H9 (cell line): Measurements from ENCODE around the gene THSD4. TPM values are rescaled to one million over a fixed set of nuclear protein-coding genes. Genes with fewer than 3 reads are reported as not detected.

ENCODE experiments used
- DNase-seq: peaks from one replicate; pipeline ENCODE4 v3.0.0-alpha.2; 2017
- H2AFZ ChIP-seq: one replicate; pipeline ENCODE4 v1.6.1; 2013; ENCODE audit warnings: mild to moderate bottlenecking, low read length, control low read depth, moderate library complexity
- H2AK5ac ChIP-seq: 2 replicates; pipeline ENCODE4 v1.6.1; 2013; ENCODE audit warnings: low read length, control low read depth, mixed read lengths; ENCODE audit not compliant: insufficient read length
- H2BK120ac ChIP-seq: one replicate; pipeline ENCODE4 v1.6.1; 2013; ENCODE audit warnings: low read depth, mild to moderate bottlenecking, low read length, control low read depth, inconsistent platforms; ENCODE audit not compliant: poor library complexity, severe bottlenecking
- H2BK12ac ChIP-seq: 2 replicates; pipeline ENCODE4 v1.6.1; 2013; ENCODE audit warnings: low read length, control low read depth, mixed read lengths, low read depth; ENCODE audit not compliant: insufficient read length
- H2BK15ac ChIP-seq: 2 replicates; pipeline ENCODE4 v1.6.1; 2013; ENCODE audit warnings: low read depth, low read length, control low read depth
- H2BK20ac ChIP-seq: one replicate; pipeline ENCODE4 v1.6.1; 2013; ENCODE audit warnings: low read depth, mild to moderate bottlenecking, low read length, control low read depth, inconsistent platforms; ENCODE audit not compliant: poor library complexity, severe bottlenecking
- H2BK5ac ChIP-seq: 2 replicates; pipeline ENCODE4 v1.6.1; 2013; ENCODE audit warnings: low read length, control low read depth, mixed read lengths; ENCODE audit not compliant: insufficient read length
- H3K14ac ChIP-seq: 2 replicates; pipeline ENCODE4 v1.6.1; 2013; ENCODE audit warnings: low read length, control low read depth; ENCODE audit not compliant: insufficient read depth
- H3K18ac ChIP-seq: 2 replicates; pipeline ENCODE4 v1.6.1; 2013; ENCODE audit warnings: low read depth, mild to moderate bottlenecking, mixed read lengths, low read length, control low read depth; ENCODE audit not compliant: insufficient read length
- H3K23ac ChIP-seq: 2 replicates; pipeline ENCODE4 v1.6.1; 2013; ENCODE audit warnings: low read length, control low read depth, mixed read lengths, low read depth; ENCODE audit not compliant: insufficient read length
- H3K23me2 ChIP-seq: 2 replicates; pipeline ENCODE4 v1.6.1; 2013; ENCODE audit warnings: low read depth, mild to moderate bottlenecking, mixed read lengths, low read length, control low read depth; ENCODE audit not compliant: insufficient read length, poor library complexity, severe bottlenecking
- H3K27ac ChIP-seq: 2 replicates; pipeline ENCODE4 v1.5.1; 2013; ENCODE audit warnings: low read length, control low read depth, mixed read lengths, low read depth; ENCODE audit not compliant: insufficient read length
- H3K27me3 ChIP-seq: 2 replicates; pipeline ENCODE4 v1.6.1; 2013; ENCODE audit warnings: low read length, control low read depth, inconsistent platforms; ENCODE audit not compliant: insufficient read depth
- H3K4ac ChIP-seq: 2 replicates; pipeline ENCODE4 v1.6.1; 2013; ENCODE audit warnings: low read depth, mild to moderate bottlenecking, control low read depth, inconsistent platforms, low read length, moderate library complexity
- H3K4me1 ChIP-seq: 2 replicates; pipeline ENCODE4 v1.6.1; 2013; ENCODE audit warnings: low read length, control low read depth, inconsistent platforms; ENCODE audit not compliant: insufficient read depth
- H3K4me2 ChIP-seq: 2 replicates; pipeline ENCODE4 v1.6.1; 2013; ENCODE audit warnings: low read length, control low read depth, mixed read lengths; ENCODE audit not compliant: insufficient read length, insufficient read depth
- H3K56ac ChIP-seq: 2 replicates; pipeline ENCODE4 v1.6.1; 2013; ENCODE audit warnings: low read depth, mild to moderate bottlenecking, mixed read lengths, low read length, control low read depth; ENCODE audit not compliant: insufficient read length
- H3K79me1 ChIP-seq: 2 replicates; pipeline ENCODE4 v1.6.1; 2013; ENCODE audit warnings: low read depth, mild to moderate bottlenecking, moderate library complexity, low read length, control low read depth, inconsistent platforms; ENCODE audit not compliant: insufficient read depth, poor library complexity, severe bottlenecking
- H3K79me2 ChIP-seq: 2 replicates; pipeline ENCODE4 v1.6.1; 2013; ENCODE audit warnings: low read length, control low read depth, inconsistent platforms; ENCODE audit not compliant: insufficient read depth
- H3K9ac ChIP-seq: 2 replicates; pipeline ENCODE4 v1.6.1; 2013; ENCODE audit warnings: low read length, control low read depth, mixed read lengths; ENCODE audit not compliant: insufficient read length; ENCODE audit errors: extremely low read depth
- H3K9me3 ChIP-seq: one replicate; pipeline ENCODE4 v1.6.1; 2013; ENCODE audit warnings: low read depth, low read length, inconsistent platforms; ENCODE audit not compliant: control insufficient read depth
- H3T11ph ChIP-seq: one replicate; pipeline ENCODE4 v1.6.1; 2013; ENCODE audit warnings: mild to moderate bottlenecking, low read length, control low read depth, inconsistent platforms
- H4K20me1 ChIP-seq: one replicate; pipeline ENCODE4 v1.6.1; 2013; ENCODE audit not compliant: control insufficient read depth, insufficient read length, insufficient read depth
- H4K5ac ChIP-seq: 2 replicates; pipeline ENCODE4 v1.6.1; 2013; ENCODE audit warnings: low read depth, mild to moderate bottlenecking, mixed read lengths, low read length, control low read depth; ENCODE audit not compliant: insufficient read length
- H4K8ac ChIP-seq: replicated peaks from 2 replicates; pipeline ENCODE4 v1.6.1; 2013; ENCODE audit warnings: low read length, control low read depth, mixed read lengths, low read depth; ENCODE audit not compliant: insufficient read length
- H4K91ac ChIP-seq: 2 replicates; pipeline ENCODE4 v1.6.1; 2013; ENCODE audit warnings: low read depth, mild to moderate bottlenecking, moderate library complexity, mixed read lengths, low read length, control low read depth; ENCODE audit not compliant: insufficient read length
- H3K27ac Mint-ChIP-seq, 3 experiments: 2 replicates in 2 of 3; 3 replicates in 1 of 3; pipeline ENCODE4 v1.8.0; 2020 to 2021; ENCODE audit warnings: mixed read lengths in 3 of 3, mild to moderate bottlenecking in 1 of 3, moderate library complexity in 1 of 3
- H3K27me3 Mint-ChIP-seq: 2 replicates; pipeline ENCODE4 v1.8.0; 2021; ENCODE audit warnings: low read depth, mild to moderate bottlenecking, moderate library complexity, mixed read lengths
- H3K36me3 Mint-ChIP-seq, 3 experiments: 2 replicates in 2 of 3; 3 replicates in 1 of 3; pipeline ENCODE4 v1.8.0; 2020 to 2021; ENCODE audit warnings: low read depth in 3 of 3, mixed read lengths in 3 of 3; ENCODE audit not compliant: insufficient read depth in 1 of 3
- H3K4me1 Mint-ChIP-seq, 2 experiments: 2 replicates each; pipeline ENCODE4 v1.8.0; 2020; ENCODE audit warnings: mixed read lengths in 2 of 2
- H3K4me3 Mint-ChIP-seq, 2 experiments: 2 replicates in 1 of 2; 3 replicates in 1 of 2; pipeline ENCODE4 v1.8.0; 2020 to 2021; ENCODE audit warnings: mild to moderate bottlenecking in 2 of 2, mixed read lengths in 2 of 2, moderate library complexity in 1 of 2
- H3K9me3 Mint-ChIP-seq, 2 experiments: 2 replicates in 1 of 2; 3 replicates in 1 of 2; pipeline ENCODE4 v1.8.0; 2020; ENCODE audit warnings: mild to moderate bottlenecking in 2 of 2, mixed read lengths in 2 of 2, moderate library complexity in 1 of 2
- WGBS: extraction: QIAGEN DNeasy Blood & Tissue Kit; methylation state at CpG from one replicate; pipeline ENCODE4 v1.1.7; 2013; ENCODE audit warnings: missing lambda C conversion rate, low lambda C conversion rate, mixed read lengths; ENCODE audit not compliant: insufficient read length; ENCODE audit errors: extremely low coverage; 5-methylcytosine and 5-hydroxymethylcytosine counted together
- total RNA-seq: library from RNA; stranded (reverse); gene quantifications from 2 replicates; pipeline ENCODE4 v1.2.1, GENCODE V29; 2021
- TF ChIP-seq, protein P1 (sequence below): fragments of 200-600 bp; sonication (generic); conservative IDR thresholded peaks from 3 replicates; pipeline ENCODE4 v1.8.0; 2021; ENCODE audit warnings: antibody characterized with exemption, mild to moderate bottlenecking

Gene THSD4
- total RNA-seq, 1 experiment from 2014 or later, result 5.5 TPM

DNA sequence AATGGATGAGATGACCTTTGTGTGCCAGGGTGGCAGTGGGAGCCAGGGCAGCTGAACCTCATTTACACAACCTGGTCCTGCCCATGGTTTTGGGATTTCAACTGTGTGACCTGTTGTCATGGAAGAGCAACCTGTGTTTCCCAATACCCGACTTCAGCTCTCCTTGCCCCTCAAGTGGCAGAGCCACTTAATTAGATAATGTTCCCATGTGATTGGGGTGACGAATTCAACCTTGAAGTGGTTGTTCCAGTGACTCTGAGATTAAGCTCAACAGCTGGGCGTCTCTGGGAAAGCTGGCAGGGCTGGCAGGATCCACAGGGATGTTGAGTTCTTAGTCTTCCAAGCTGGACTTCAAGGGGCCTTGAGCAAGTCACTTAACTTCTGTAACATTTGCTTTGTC is 71.0 kb downstream of the THSD4 start:
- Histone ChIP-seq H2BK12ac (no peak overlapping the region), H3K18ac (no peak overlapping the region), H3K56ac (no peak overlapping the region), H2BK20ac (no peak overlapping the region), H2BK15ac (no peak overlapping the region), H3K9ac (no peak overlapping the region), H4K91ac (no peak overlapping the region), H4K5ac (no peak overlapping the region), H3K23ac (no peak overlapping the region), H3K27ac (no peak overlapping the region), H3K27me3 (no peaks in the 10 kb centered on the region), H3K9me3 (no peaks in the 10 kb centered on the region), H3K79me1 (no peaks in the 10 kb centered on the region), H3T11ph (no peak overlapping the region), H2AFZ (no peak overlapping the region), H3K4me1 (peaks cover 9% of the 10 kb centered on the region; the same call in 1 of the 2 replicates), H4K8ac (no peak overlapping the region), H3K4ac (no peak overlapping the region), H3K79me2 (no peaks in the 10 kb centered on the region), H3K4me2 (no peak overlapping the region), H4K20me1 (no peaks in the 10 kb centered on the region), H2BK5ac (no peak overlapping the region), H2AK5ac (no peak overlapping the region), H2BK120ac (no peak overlapping the region), H3K23me2 (no peaks in the 10 kb centered on the region), H3K14ac (no peak overlapping the region; the same call in 1 of the 2 replicates)
- Mint-ChIP-seq H3K4me1 (peaks cover 4 to 6% of the 10 kb centered on the region in 2 experiments), H3K4me3 (no peak overlapping the region), H3K27me3 (no peaks in the 10 kb centered on the region), H3K27ac (no peak overlapping the region), H3K36me3 (peaks cover 0 to 9% (median 4%) of the 10 kb centered on the region in 3 experiments; a peak in 4 of 7 replicates), H3K9me3 (peaks cover 3% of the 10 kb centered on the region in 2 experiments; a peak in 2 of 5 replicates)
- no peak for DNase-seq
- TF ChIP-seq, protein P1, sequence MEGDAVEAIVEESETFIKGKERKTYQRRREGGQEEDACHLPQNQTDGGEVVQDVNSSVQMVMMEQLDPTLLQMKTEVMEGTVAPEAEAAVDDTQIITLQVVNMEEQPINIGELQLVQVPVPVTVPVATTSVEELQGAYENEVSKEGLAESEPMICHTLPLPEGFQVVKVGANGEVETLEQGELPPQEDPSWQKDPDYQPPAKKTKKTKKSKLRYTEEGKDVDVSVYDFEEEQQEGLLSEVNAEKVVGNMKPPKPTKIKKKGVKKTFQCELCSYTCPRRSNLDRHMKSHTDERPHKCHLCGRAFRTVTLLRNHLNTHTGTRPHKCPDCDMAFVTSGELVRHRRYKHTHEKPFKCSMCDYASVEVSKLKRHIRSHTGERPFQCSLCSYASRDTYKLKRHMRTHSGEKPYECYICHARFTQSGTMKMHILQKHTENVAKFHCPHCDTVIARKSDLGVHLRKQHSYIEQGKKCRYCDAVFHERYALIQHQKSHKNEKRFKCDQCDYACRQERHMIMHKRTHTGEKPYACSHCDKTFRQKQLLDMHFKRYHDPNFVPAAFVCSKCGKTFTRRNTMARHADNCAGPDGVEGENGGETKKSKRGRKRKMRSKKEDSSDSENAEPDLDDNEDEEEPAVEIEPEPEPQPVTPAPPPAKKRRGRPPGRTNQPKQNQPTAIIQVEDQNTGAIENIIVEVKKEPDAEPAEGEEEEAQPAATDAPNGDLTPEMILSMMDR, result no peak
- no CpG with 5 or more reads among the region's 3 CpGs for WGBS
